Activated CD8-positive, alpha-beta T cell treated with anti-CD3 and anti-CD28 coated beads for 36 hours (primary cell): ENCODE measurements around the gene PLA1A. TPM values are rescaled to one million over a fixed set of nuclear protein-coding genes. Genes with fewer than 3 reads are reported as not detected.

ENCODE experiments used
- ATAC-seq: fragments of 200-7000 bp; cut with Tn5 transposase; one replicate; pipeline ENCODE4 v1.10.0; 2021; ENCODE audit warnings: mild to moderate bottlenecking, moderate library complexity
- CTCF ChIA-PET: fragments of 350-600 bp; sonication (Branson Sonifier 250); formaldehyde crosslinking; loops from one replicate; lab custom pipeline; 2021; ENCODE audit warnings: antibody characterized with exemption; lab: Charles Lee
- POLR2A ChIA-PET: fragments of 350-600 bp; sonication (Branson Sonifier 250); formaldehyde crosslinking; loops from one replicate; lab custom pipeline; 2021; ENCODE audit warnings: antibody characterized with exemption; lab: Charles Lee
- DNase-seq: peaks from one replicate; pipeline ENCODE4 v3.0.0-alpha.2; 2020
- H3K27ac Mint-ChIP-seq: one replicate; pipeline ENCODE4 v1.8.0; 2021; ENCODE audit warnings: mild to moderate bottlenecking, mixed read lengths
- H3K27me3 Mint-ChIP-seq: one replicate; pipeline ENCODE4 v1.8.0; 2021; ENCODE audit warnings: mixed read lengths
- H3K36me3 Mint-ChIP-seq: one replicate; pipeline ENCODE4 v1.8.0; 2021; ENCODE audit warnings: low read depth, mixed read lengths
- H3K4me1 Mint-ChIP-seq: one replicate; pipeline ENCODE4 v1.8.0; 2021; ENCODE audit warnings: low read depth, mixed read lengths
- H3K4me3 Mint-ChIP-seq: one replicate; pipeline ENCODE4 v1.8.0; 2021; ENCODE audit warnings: mild to moderate bottlenecking, moderate library complexity, mixed read lengths
- H3K9me3 Mint-ChIP-seq: one replicate; pipeline ENCODE4 v1.8.0; 2021; ENCODE audit warnings: mixed read lengths
- intact Hi-C: fragments of 100-400 bp; cut with micrococcal nuclease; formaldehyde crosslinking; loops from one replicate; pipeline ENCODE4 v1.10.0; 2022
- total RNA-seq, 2 experiments: library from RNA; stranded (reverse); gene quantifications; one replicate each; pipeline ENCODE4 v1.2.3, GENCODE V29; 2021
- TF ChIP-seq, protein P1 (sequence below): fragments of 200-600 bp; IDR thresholded peaks from one replicate; pipeline ENCODE4 v1.8.0; 2022; ENCODE audit warnings: antibody characterized with exemption, mild to moderate bottlenecking

PLA1A gene
- total RNA-seq, 2 experiments from 2014 or later = not detected

DNA sequence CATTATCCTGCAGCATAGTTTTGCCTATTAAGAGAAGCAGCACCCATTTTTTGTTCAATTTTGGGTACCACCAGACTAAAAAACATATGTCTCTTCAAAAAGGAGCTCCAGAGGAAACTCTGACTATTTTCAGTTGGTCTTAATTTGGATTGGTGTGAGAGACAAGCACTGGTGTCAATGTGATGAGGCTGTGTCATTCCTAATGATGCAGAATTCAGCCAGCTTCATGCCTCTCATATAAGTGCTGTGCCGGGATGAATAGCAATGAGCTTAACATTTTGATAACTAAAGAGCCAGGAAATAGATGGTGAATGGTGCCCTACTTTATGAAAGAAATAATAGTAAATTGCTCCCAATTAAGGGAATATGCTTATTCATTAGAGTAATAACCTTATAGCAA, 46.8 kb downstream of the PLA1A start:
- H3K4me1 Mint-ChIP-seq = peaks cover 21% of the 10 kb centered on the region
- TF ChIP-seq, protein P1, sequence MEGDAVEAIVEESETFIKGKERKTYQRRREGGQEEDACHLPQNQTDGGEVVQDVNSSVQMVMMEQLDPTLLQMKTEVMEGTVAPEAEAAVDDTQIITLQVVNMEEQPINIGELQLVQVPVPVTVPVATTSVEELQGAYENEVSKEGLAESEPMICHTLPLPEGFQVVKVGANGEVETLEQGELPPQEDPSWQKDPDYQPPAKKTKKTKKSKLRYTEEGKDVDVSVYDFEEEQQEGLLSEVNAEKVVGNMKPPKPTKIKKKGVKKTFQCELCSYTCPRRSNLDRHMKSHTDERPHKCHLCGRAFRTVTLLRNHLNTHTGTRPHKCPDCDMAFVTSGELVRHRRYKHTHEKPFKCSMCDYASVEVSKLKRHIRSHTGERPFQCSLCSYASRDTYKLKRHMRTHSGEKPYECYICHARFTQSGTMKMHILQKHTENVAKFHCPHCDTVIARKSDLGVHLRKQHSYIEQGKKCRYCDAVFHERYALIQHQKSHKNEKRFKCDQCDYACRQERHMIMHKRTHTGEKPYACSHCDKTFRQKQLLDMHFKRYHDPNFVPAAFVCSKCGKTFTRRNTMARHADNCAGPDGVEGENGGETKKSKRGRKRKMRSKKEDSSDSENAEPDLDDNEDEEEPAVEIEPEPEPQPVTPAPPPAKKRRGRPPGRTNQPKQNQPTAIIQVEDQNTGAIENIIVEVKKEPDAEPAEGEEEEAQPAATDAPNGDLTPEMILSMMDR = no peak
- H3K9me3 Mint-ChIP-seq = peaks cover 3% of the 10 kb centered on the region
- POLR2A ChIA-PET = interaction anchor here (1.1 kb wide), 1 partner anchor 32 kb away, joined by 5 read pairs; no protein-coding TSS in a partner anchor
- H3K27ac Mint-ChIP-seq = no peak overlapping the region
- ATAC-seq (no peak), DNase-seq (no peak)
- no peak overlapping the region for H3K4me3 Mint-ChIP-seq
- H3K36me3 Mint-ChIP-seq = peaks cover 24% of the 10 kb centered on the region
- CTCF ChIA-PET = interaction anchor here (0.6 kb wide), 1 partner anchor 32 kb away, joined by 3 read pairs; no protein-coding TSS in a partner anchor
- intact Hi-C loops = no loop called here
- H3K27me3 Mint-ChIP-seq = no peaks in the 10 kb centered on the region

GRCh38 chr3:119645813-119646212, 48.1 kb downstream of the PLA1A start:
- CTCF ChIA-PET = no interaction called here
- no peaks in the 10 kb centered on the region for H3K27me3 Mint-ChIP-seq

GRCh38 chr3:119647171-119647570, 49.5 kb downstream of the PLA1A start:
- Mint-ChIP-seq H3K27me3 (no peaks in the 10 kb centered on the region), H3K36me3 (peaks cover 10% of the 10 kb centered on the region), H3K4me1 (peaks cover 16% of the 10 kb centered on the region), H3K9me3 (no peaks in the 10 kb centered on the region), H3K27ac (no peak overlapping the region), H3K4me3 (no peak overlapping the region)
- DNase-seq = no peak
- ChIA-PET CTCF (no interaction called here), POLR2A (interaction anchor here (0.9 kb wide), 1 partner anchor 26 kb away, joined by 3 read pairs; no protein-coding TSS in a partner anchor)
- no peak for ATAC-seq
- TF ChIP-seq, protein P1 = no peak
- intact Hi-C loops = no loop called here

More at GRCh38 chr3:119645813-119646212, 48.1 kb downstream of the PLA1A start:
- Mint-ChIP-seq H3K9me3 (peaks cover 3% of the 10 kb centered on the region), H3K36me3 (peaks cover 18% of the 10 kb centered on the region), H3K4me3 (no peak overlapping the region), H3K27ac (no peak overlapping the region), H3K4me1 (peaks cover 17% of the 10 kb centered on the region)
- DNase-seq = no peak
- POLR2A ChIA-PET = no interaction called here
- no peak for ATAC-seq
- intact Hi-C loops = no loop called here
- TF ChIP-seq, protein P1 = no peak

GRCh38 chr3:119647843-119648575, 50.3 kb downstream of the PLA1A start:
- TF ChIP-seq, protein P1 = no peak
- Mint-ChIP-seq H3K36me3 (peaks cover 6% of the 10 kb centered on the region), H3K9me3 (no peaks in the 10 kb centered on the region), H3K4me3 (no peak overlapping the region), H3K4me1 (peaks cover 9% of the 10 kb centered on the region), H3K27me3 (no peaks in the 10 kb centered on the region), H3K27ac (no peak overlapping the region)
- intact Hi-C loops = no loop called here
- no peak for ATAC-seq
- DNase-seq = no peak
- CTCF ChIA-PET = no interaction called here
- POLR2A ChIA-PET = interaction anchor here (1.1 kb wide), 1 partner anchor 13 kb away, joined by 3 read pairs; no protein-coding TSS in a partner anchor

- DNase-seq (no peak), ATAC-seq (no peak)
- CTCF ChIA-PET = interaction anchor here (1.4 kb wide), 1 partner anchor 10 kb away, joined by 4 read pairs; no protein-coding TSS in a partner anchor
- POLR2A ChIA-PET = interaction anchor here (0.7 kb wide), 1 partner anchor 14 kb away, joined by 3 read pairs; no protein-coding TSS in a partner anchor
- Mint-ChIP-seq H3K36me3 (peaks cover 6% of the 10 kb centered on the region), H3K27me3 (no peaks in the 10 kb centered on the region), H3K9me3 (no peaks in the 10 kb centered on the region), H3K27ac (no peak overlapping the region), H3K4me3 (no peak overlapping the region), H3K4me1 (no peaks in the 10 kb centered on the region)
- TF ChIP-seq, protein P1 = no peak
- intact Hi-C loops = no loop called here
These were observed 52.1 kb downstream of the PLA1A start for GRCh38 chr3:119649761-119650160.
